ENCODE results near the gene FATE1. TPM values are rescaled to one million over a fixed set of nuclear protein-coding genes. Genes with fewer than 3 reads are reported as not detected.

The FATE1 gene
- polyA plus RNA-seq, 1 donor from 2014 or later: not detected

- Histone ChIP-seq H3K4me3 (ENCODE audit: low read length) (no peak overlapping the region), H4K20me1 (ENCODE audit: insufficient read depth) (no peaks in the 10 kb centered on the region), H3K27ac (ENCODE audit: low read length) (no peak overlapping the region), H3K9me2 (ENCODE audit: insufficient read depth, low read length) (no peaks in the 10 kb centered on the region), H3K4me2 (ENCODE audit: low read length) (no peak overlapping the region), H3K36me3 (ENCODE audit: insufficient read depth, low read length) (no peaks in the 10 kb centered on the region), H3K9ac (ENCODE audit: low read length) (no peak overlapping the region), H3K79me2 (replicated peaks; ENCODE audit: insufficient read depth, low read length) (no peaks in the 10 kb centered on the region), H3K9me3 (ENCODE audit: low read length) (no peaks in the 10 kb centered on the region), H2AFZ (ENCODE audit: low read depth, low read length) (no peak overlapping the region), H3F3A (ENCODE audit: insufficient read depth, low read length, poor library complexity, severe bottlenecking) (no peaks in the 10 kb centered on the region), H3K27me3 (ENCODE audit: insufficient read depth, low read depth, low read length) (no peaks in the 10 kb centered on the region)
- no peak for TF ChIP-seq SMC3 (conservative IDR thresholded peaks at IDR 0.05; ENCODE audit: poor library complexity)
- TF ChIP-seq MXI1 (conservative IDR thresholded peaks at IDR 0.05; ENCODE audit: poor library complexity, severe bottlenecking): no peak
- no peak for TF ChIP-seq REST (IDR thresholded peaks at IDR 0.05; ENCODE audit: borderline replicate concordance)
- TF ChIP-seq EP300 (conservative IDR thresholded peaks at IDR 0.05; ENCODE audit: poor library complexity, severe bottlenecking): no peak
- TF ChIP-seq, protein P1, sequence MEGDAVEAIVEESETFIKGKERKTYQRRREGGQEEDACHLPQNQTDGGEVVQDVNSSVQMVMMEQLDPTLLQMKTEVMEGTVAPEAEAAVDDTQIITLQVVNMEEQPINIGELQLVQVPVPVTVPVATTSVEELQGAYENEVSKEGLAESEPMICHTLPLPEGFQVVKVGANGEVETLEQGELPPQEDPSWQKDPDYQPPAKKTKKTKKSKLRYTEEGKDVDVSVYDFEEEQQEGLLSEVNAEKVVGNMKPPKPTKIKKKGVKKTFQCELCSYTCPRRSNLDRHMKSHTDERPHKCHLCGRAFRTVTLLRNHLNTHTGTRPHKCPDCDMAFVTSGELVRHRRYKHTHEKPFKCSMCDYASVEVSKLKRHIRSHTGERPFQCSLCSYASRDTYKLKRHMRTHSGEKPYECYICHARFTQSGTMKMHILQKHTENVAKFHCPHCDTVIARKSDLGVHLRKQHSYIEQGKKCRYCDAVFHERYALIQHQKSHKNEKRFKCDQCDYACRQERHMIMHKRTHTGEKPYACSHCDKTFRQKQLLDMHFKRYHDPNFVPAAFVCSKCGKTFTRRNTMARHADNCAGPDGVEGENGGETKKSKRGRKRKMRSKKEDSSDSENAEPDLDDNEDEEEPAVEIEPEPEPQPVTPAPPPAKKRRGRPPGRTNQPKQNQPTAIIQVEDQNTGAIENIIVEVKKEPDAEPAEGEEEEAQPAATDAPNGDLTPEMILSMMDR (IDR thresholded peaks at IDR 0.05; ENCODE audit: poor library complexity, severe bottlenecking): no peak
- TF ChIP-seq TAF1 (IDR thresholded peaks at IDR 0.05; ENCODE audit: low read depth): no peak
- no peak for TF ChIP-seq POLR2AphosphoS5 (IDR thresholded peaks at IDR 0.05)
- TF ChIP-seq RAD21 (conservative IDR thresholded peaks at IDR 0.05): no peak
- no peak for TF ChIP-seq EZH2 (IDR thresholded peaks at IDR 0.05; ENCODE audit: borderline replicate concordance, insufficient read depth, low read length, poor library complexity, severe bottlenecking)
Observed at GRCh38 chrX:151742311-151742710, 26.5 kb downstream of the FATE1 start.

DNA sequence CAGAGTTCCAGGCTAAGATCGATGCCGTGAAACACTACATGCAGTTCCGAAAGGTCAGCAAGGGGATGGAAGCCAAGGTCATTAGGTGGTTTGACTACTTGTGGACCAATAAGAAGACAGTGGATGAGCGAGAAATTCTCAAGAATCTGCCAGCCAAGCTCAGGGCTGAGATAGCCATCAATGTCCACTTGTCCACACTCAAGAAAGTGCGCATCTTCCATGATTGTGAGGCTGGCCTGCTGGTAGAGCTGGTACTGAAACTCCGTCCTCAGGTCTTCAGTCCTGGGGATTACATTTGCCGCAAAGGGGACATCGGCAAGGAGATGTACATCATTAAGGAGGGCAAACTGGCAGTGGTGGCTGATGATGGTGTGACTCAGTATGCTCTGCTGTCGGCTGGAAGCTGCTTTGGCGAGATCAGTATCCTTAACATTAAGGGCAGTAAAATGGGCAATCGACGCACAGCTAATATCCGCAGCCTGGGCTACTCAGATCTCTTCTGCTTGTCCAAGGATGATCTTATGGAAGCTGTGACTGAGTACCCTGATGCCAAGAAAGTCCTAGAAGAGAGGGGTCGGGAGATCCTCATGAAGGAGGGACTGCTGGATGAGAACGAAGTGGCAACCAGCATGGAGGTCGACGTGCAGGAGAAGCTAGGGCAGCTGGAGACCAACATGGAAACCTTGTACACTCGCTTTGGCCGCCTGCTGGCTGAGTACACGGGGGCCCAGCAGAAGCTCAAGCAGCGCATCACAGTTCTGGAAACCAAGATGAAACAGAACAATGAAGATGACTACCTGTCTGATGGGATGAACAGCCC, 28.0 kb downstream of the FATE1 start:
- no peaks in the 10 kb centered on the region for H3K36me3 ChIP-seq (ENCODE audit: insufficient read depth, low read length)
- no peaks in the 10 kb centered on the region for H4K20me1 ChIP-seq (ENCODE audit: insufficient read depth)
- no peaks in the 10 kb centered on the region for H3K27me3 ChIP-seq (ENCODE audit: insufficient read depth, low read depth, low read length)
- no peak overlapping the region for H3K4me3 ChIP-seq (ENCODE audit: low read length)
- H3K4me2 ChIP-seq (ENCODE audit: low read length): no peak overlapping the region
- H3K9me2 ChIP-seq (ENCODE audit: insufficient read depth, low read length): no peaks in the 10 kb centered on the region
- no peaks in the 10 kb centered on the region for H3K9me3 ChIP-seq (ENCODE audit: low read length)
- no peaks in the 10 kb centered on the region for H3K79me2 ChIP-seq (replicated peaks; ENCODE audit: insufficient read depth, low read length)
- H3K9ac ChIP-seq (ENCODE audit: low read length): no peak overlapping the region
- no peaks in the 10 kb centered on the region for H3F3A ChIP-seq (ENCODE audit: insufficient read depth, low read length, poor library complexity, severe bottlenecking)
- H2AFZ ChIP-seq (ENCODE audit: low read depth, low read length): no peak overlapping the region
- H3K27ac ChIP-seq (ENCODE audit: low read length): no peak overlapping the region
- no peak for TF ChIP-seq MXI1 (conservative IDR thresholded peaks at IDR 0.05; ENCODE audit: poor library complexity, severe bottlenecking)
- no peak for TF ChIP-seq EP300 (conservative IDR thresholded peaks at IDR 0.05; ENCODE audit: poor library complexity, severe bottlenecking)
- TF ChIP-seq, protein P1 (IDR thresholded peaks at IDR 0.05; ENCODE audit: poor library complexity, severe bottlenecking): no peak
- TF ChIP-seq REST (IDR thresholded peaks at IDR 0.05; ENCODE audit: borderline replicate concordance): no peak
- no peak for TF ChIP-seq SMC3 (conservative IDR thresholded peaks at IDR 0.05; ENCODE audit: poor library complexity)
- TF ChIP-seq EZH2 (IDR thresholded peaks at IDR 0.05; ENCODE audit: borderline replicate concordance, insufficient read depth, low read length, poor library complexity, severe bottlenecking): no peak
- no peak for TF ChIP-seq TAF1 (IDR thresholded peaks at IDR 0.05; ENCODE audit: low read depth)
- TF ChIP-seq POLR2AphosphoS5 (IDR thresholded peaks at IDR 0.05): no peak
- no peak for TF ChIP-seq RAD21 (conservative IDR thresholded peaks at IDR 0.05)
